ENCODE data around the gene IVNS1ABP.
A peak's percentile ranks its signal among the peaks of the same experiment; 100 is the strongest.
"Not testable (repeated sequence)": the region's sequence is repeated elsewhere in the genome, so short reads cannot be mapped to it uniquely, and the experiment has no call there.

Gene IVNS1ABP

DNA sequence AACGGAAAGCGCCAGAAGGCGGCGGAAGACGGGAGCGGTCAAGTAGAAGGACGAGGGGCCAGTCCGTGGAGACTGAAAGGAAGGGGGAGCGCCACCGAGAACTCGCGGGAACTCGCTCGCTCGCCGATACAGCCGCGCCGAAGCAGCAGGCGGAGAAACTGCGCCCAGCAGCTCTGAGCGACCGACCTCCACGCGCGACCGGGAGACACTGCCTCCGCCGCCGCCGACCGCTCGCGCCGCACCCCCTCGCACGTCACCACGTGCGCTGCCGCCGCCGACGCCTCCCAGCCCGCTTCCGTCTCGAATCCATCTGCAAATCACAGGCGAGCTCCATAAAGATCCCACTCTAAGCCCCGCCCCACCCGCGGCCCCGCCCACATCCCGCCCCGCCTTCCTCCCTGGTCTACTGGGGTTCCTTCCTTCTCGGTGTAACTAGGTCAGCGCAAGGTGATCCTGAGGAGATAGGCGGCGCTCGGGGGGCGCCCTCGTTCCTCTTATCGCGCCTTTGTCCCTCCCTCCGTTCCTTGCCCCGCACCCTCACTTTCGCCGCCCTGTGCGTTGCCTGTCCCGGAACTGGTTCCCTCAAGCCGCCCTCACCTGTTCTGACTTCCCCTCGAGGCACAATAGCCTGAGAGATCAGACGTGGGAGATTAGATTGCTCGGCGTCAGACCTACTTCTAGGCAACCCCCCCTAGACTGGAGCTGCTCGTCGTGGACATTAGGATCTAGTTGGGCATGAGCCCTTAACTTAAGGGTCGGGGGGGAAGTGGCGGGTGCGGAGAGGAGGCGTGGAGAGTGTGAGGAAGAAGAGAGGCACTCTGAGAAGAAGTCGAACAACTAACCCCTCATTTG, at the start of gene IVNS1ABP:
Gene IVNS1ABP (minus strand): TSS at position 210 of the 852 bp plus-strand sequence. CDS start 7,750 bp downstream, outside the sequence.
- DNase-seq, result peak; percentile 98

DNA sequence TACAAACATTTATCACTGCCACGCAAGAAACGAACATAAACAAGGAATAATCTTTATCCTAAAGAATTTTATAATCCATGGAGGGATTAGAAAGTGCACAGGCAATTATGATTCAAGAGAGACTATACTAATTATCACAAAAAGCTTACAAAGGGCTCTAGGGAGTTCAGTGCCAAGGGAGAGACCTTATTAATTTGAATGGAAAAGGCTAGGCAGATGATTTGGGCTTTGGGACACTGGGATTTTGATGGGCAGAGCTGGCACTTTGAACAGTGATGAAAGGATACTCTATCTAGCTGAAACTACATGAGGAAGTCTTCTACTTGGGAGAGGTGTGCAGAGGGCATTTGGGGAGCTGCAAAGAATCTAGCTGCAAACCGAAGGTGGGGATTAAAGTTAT, 48.9 kb upstream of the IVNS1ABP start:
- DNase-seq, result no peak

DNA sequence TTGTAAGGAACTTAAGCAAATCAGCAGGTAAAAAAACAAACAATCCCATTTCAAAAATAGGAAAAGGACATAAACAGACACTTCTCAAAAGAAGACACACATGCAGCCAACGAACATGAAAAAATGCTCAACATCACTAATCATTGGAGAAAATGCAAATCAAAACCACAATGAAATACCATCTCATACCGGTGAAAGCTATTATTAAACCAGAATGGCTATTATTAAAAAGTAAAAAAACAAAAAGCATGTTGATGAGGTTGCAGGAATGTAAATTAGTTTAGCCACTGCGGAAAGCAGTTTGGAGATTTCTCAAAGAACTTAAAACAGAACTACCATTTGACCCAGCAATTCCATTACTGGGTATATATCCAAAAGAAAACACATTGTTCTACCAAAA, 47.5 kb upstream of the IVNS1ABP start:
- not testable (repeated sequence) for DNase-seq

DNA sequence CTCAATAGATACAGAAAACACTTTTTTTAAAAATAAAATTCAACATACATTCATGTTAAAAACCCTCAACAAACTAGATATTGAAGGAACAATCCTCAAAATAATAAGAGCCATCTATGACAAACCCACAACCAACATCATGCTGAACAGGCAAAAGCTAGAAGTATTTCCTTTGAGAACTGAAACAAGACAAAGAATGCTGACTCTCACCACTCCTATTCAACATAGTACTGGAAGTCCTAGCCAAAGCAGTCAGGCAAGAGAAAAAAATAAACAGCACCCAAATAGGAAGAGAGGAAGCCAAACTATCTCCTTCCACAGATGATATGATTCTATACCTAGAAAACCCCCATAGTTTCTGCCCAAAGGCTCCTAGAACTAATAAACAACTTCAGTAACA, 46.2 kb upstream of the IVNS1ABP start:
- no peak for DNase-seq

DNA sequence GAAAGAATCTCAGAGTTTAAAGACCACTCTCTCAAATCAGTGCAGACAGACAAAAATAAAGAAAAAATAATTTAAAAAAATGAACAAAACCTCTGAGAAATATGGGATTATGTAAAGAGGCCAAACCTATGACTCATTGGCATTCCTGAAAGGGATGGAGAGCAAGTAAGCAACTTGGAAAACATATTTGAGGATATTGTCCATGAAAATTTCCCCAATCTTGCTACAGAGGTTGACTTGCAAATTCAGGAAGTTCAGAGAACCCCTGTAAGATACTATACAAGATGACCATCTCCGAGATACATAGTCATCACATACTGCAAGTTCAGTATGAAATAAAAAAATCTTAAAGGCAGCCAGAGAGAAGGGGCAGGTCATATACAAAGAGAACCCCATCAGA, 43.7 kb upstream of the IVNS1ABP start:
- no peak for DNase-seq

DNA sequence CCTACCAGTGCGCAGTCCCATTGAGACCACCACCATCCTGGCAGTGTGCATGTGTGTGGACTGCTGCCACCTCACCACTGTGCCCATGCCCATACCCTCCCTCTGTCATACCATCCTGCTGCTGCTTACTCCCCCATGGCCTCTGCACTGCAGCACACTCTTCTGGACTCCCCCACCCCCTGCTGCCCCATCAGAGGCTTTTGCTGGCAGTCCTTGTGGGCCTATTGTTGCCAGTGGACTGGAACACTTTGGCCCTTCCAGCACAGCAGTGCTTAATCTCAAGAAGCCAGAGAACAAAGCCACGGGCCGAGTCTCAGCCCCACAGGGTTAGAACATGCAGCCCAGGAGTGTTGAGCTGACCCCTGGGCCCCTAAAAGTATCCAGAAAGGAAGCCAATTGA, 41.9 kb upstream of the IVNS1ABP start:
- no peak for DNase-seq

DNA sequence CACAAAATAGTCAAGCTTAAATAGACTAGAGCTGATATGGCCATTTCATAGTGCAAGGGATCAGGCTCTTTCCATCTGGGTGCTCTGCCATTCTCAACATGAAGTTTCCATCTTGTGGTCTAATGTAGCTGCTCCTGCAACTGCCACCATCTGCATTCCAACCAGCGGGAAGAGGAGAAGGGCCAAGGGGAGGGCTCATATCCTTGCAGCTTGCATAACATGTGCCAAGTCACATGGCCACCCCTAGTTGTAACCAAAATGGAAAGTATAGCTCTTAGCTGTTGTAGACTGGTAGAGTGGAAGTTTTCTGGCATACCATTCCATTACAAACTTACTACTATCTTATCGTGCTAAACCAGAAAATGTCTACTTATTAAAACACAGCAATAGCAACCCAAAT, 38.9 kb upstream of the IVNS1ABP start:
- no peak for DNase-seq

DNA sequence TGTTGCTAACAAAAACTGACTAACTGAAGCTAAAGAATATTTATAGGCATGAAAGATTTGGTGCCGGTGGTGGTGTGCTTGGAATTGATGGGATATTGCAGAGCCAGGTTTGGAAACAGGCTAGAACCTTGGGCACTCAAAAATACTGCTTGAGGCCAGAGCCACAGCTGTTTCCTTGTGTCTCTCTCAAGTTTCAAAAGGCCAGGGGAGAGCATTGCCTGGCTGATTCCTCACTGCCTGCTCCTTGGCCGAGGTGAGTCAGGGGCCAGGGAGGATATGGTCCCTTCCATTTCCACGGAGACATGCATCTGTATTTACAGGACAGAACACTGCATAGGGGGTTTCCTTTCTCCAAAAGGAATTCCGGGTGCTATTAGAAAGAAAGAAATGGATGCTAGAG, 36.1 kb upstream of the IVNS1ABP start:
- DNase-seq, result no peak

DNA sequence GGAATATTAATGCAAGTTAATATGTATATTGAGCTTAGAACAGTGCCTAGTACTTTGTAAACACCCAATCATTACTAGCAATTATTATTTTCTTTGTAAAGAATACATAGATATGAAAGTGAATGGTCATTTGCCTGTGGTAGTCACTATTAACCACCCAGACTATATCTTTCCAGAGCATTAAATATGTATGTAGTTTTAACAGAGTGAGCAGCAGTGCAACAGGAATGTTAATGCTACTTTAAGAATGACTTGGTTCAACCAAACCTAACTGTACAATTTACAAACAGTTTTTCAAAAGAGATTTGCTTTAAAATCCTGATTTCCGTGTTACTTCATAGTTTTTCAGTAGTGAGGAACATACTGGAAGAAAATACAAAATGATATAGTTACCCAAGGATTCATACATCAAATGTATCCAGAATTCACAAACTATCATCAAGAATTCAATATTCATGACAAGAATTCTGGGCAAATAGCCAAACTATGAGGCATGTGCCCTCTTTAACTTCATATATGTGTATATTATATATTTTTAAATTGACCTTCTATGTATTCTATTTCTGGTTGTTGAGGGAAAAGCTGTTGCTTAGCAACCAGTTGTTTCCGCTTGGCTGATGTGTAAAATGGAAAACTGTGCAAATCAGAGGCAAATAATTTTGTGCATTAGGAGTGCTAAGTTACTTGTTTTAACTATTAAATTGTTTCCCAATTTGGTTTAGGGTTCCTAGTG, 34.9 kb upstream of the IVNS1ABP start:
- no peak for DNase-seq

DNA sequence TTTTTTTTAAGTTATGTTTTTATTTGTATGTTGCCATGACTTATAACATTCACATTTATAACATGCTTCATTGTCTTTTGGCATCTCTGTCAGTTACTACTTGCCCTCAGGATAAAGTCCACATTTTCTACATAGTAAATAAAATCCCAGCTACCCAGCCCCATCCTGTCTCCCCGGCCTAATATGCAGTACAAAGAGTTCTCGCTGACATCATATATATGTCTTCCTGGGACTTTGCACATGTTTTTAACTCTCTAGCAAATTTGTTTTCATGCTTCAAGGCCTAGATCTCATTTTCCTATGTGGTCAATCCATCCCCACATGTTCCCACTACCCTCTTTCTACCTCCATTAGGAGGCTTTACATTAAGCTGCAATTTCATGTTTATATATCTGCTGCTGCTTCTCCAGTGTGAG, 33.0 kb upstream of the IVNS1ABP start:
- DNase-seq, result no peak

DNA sequence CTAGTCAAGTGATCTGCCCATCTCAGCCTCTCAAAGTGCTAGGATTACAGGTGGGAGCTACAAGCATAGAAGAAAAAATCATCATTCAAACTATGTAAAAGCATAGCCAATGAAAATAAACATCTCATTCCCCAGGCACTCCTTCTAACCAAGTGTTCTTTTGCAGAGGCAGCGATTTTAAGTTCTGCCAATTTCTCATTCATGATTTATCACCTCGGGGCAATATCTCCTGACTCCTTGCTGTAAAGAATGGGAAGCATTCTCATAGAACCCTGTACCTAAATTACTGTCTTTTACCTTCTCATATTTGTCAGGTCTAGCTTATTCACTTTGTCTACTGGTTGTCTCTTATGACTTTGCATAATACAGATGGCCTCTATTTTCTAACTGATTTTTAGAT, 32.5 kb upstream of the IVNS1ABP start:
- DNase-seq, result no peak

DNA sequence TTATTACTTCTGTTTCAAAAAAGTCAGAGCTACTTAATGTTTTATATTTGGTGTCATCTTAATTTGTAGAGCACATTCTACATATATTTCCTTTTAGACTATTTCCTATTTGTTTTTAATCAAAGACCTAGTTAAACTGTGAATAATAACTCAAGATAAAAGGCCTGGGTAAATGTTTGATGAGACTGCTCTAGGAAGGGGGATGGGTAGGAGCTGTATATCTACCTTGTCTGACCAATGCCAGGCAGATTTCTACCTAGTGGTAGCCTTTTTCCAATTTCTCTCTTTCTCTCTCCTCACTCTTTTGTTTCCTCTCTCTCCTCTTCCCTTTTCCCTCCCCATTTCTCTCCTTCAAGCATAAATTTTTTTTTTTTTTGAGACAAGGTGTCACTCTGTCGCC, 31.9 kb upstream of the IVNS1ABP start:
- DNase-seq, result no peak

DNA sequence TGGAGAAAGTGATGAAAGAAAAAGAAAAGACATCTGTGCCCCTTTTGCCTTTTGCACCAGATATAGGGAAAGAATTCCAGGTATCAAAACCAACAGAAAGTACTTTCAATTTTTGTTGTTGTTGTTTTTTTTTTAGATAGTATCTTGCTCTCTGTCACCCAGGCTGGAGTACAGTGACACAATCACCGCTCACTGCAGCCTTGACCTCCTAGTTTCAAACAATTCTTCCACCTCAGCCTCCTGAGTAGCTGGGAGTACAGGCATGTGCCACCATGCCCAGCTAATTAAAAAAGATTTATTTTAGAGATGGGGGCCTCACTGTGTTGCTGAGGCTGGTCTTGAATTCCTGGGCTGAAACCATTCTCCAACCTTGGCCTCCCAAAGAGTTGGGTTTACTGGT, 31.3 kb upstream of the IVNS1ABP start:
- DNase-seq, result no peak

DNA sequence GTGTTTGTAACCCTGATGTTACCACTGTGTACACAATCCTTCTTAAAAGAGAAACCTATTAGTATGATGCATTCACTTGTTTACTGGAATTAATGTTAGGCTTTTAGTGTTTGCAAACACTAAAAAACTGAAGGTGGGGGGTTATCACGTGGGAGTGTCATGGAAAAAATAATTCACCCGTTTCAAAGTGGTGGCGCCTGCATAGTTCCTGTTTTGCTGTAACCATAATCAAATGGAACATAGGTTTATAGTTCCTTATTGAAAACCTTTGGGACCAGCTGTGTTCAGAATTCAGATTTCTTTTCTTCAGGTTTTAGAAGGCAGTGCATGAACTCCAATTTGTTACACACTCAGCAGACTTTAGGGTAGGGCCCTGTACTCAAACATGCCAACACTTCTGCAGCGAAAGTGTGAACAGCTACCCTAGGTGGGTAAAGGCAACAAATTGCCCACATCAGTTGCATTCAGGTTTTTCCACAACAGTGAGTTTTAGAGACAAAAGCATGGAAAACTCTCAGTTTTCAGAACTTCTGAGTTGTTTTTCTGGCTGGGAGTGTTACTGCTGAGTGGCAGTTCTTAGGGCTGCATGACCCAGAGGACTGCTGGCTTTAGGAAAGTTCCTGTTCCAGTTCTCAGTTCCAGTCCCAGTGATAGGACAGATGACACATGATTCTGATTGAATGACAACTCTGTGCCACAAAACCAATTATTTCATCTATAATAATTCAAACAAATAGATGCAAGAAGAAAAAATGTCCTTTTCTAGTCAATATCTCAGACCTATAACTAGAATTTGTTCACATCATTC, 29.1 kb upstream of the IVNS1ABP start:
- DNase-seq, result no peak

DNA sequence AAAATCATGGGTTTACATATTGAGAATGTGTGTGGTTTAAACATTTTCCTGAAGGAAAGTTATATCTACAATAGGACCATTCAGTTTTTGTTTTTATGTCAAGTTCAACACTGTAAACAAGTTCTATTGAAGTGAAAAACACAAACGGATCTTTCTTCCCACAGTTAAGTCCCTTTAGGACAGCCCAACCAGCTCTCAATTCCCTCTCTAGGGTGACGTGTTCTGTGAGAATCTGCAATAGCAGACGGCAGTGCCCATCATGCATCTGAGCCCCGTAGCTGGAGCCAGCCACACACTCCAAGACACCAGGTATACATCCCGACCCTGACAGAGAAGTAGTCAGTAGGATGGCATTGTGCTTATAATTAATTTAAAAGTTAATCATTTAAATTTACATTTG, 26.3 kb upstream of the IVNS1ABP start:
- no peak for DNase-seq

DNA sequence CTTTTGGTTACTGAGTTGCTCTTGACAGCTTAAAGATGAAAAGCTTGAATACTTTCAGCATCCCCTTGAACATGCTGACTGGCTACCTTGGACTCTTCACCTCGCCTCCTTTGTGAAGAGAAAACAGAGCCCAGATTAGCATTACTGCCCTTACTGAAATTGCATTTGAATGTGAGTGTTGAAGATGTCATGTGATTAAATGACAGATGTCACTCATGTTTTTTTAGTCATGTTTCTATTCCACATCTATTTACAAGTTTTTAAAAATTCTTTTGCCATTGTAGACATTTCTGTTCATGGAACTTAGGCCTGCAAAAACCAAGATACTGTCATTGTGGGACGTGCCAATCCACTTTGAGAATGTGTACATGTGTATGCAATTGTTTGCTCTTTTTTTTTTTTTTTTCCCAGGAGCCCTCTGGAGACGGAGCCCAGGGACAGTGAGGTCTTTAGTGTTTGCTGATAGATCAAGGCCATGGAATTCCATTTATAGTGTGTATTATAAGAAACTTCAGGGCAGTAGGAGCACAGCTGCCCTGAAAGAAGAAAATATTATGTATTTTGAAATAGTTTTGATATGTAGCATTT, 25.7 kb upstream of the IVNS1ABP start:
- DNase-seq, result no peak

DNA sequence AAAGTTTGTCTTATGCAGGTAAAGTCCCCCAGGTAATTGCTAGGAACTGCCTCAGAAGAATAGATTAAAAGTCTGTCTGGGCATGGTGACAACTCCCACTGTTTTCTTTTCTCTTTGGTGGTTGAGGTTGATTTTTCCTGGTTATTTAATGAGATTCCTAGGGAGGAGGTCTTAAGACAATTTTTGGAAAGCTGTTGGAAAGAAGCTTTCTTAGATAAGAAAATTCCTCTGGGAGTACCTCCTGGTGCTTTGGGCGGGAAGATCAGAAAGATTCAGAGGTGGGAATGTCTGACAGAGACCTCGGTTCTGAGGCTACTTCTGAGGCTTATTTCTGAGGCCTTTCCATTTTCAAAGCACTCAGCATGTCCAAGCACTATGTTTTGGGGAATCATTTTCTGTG, 25.0 kb upstream of the IVNS1ABP start:
- DNase-seq, result no peak

DNA sequence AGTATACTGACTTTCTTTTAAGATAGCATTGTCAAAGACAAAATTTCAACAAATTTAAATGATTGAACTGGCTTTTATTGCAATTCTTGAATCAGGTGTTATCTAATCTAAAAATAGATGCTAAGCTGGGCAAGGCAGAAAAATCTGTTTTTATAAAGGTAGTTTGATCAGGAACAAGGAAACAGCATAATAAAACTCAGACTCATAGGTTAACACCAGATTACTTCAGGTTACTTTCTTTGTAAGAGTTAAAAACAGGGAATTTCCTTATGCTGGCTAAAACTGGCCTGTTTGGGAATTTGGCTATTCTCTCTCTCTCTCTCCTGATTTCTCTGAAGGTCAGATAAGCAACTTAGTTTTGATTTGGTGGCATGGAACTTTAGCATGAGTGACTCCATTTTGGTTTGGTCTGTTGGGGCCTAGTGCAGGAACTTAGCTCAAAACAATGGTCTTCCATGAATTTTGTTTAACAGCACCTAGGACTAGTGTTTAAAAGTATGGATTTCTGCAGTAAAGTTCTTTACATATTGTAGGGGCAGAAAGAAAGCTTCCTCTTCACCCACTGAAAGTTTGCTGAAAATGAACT, 24.2 kb upstream of the IVNS1ABP start:
- DNase-seq, result no peak

DNA sequence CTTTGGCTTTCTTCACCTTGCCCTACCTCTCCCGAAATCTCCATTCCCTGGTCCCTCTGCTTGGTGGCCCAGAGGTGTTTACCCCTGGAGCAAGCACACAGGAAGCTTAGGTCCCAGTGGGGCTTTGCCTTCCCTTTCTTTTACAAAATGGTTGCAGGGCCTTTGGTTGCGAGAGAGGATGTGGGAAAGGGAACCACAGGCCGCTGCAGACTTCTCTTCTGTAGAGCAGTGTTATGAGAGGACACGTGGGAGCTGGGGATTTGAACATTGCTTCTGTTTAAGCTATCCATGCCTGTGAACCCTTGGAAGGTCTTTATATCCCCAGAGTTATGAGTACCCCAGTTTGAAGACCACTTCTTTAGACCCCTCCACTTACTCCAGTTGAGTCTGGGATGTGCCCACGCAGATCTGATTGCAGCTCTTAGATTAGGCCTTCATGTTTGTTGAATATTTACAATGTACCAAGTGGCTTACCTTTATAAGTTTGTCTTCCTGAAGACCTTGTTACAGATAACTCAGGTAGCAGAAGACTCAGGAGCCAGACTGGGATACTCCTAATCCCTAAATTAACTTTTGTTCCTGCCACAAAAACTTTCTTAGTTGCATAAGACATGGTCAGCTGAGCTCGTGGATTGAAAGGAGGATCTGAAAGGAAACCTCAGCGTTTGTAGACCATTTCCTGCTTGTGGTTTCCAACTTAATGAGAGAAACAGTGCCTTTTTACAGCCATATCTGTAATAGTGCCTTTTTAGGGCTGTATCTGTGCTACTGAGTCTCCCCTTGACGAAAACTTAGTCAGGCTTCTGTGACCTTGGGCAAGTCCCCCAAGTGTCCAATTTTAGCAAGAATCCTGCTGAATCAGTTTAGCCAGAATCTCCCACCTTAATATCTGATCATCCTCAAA, 21.9 kb upstream of the IVNS1ABP start:
- peak; percentile 43 for DNase-seq

DNA sequence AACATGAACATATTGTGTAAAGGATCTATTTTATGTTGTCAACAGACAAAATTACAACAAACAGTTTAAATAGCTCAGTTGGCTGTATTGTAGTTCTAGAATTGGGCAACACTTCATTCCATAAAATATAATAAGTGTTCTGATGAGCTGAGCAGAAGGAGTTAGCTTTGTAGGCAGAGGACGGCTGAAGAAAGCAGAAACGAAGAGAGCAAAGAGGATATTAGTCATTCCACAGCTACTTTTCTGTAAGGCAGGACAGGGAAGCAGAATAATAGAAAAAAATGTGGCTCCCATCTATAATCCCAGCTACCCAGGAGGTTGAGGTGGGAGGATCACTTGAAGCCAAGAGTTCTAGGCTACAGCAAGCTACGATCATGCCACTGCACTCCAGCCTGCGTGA, 20.2 kb upstream of the IVNS1ABP start:
- no peak for DNase-seq

DNA sequence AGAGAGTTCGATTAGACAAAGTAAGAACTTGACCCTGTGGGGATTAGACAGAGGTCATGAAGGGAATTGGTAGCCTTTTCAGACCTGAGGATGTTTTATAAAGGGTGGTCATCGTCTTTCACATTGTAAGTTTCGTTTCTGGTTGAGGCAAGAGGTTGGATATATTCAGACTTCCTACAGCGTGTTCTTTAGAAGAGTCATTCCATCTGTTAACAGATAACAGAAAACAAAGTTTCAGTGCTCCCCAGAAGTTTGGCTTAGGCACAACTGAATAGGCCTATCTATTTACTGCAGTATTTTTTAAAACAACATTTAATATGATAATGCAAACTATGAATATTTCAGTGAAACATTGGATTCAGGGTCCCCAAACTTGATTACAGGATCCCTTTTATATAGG, 17.1 kb upstream of the IVNS1ABP start:
- DNase-seq, result no peak

DNA sequence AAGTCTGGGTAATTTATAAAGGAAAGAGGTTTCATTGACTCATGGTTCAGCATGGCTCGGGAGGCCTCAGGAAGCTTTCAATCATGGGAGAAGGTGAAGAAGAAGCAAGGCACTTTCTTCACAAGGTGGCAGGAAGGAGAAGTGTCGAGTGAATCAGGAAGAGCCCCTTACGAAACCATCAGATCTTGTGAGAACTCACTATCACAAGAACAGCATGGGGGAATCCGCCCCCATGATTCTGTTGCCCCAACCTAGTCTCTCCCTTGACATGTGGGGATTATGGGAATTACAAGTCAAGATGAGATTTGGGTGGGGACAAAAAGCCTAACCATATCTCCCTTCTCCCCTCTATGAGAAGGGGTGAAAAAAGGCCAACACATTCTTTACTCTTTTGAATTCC, 11.2 kb upstream of the IVNS1ABP start:
- DNase-seq, result no peak
